GM10266 (cell line): ENCODE data around the gene NBEA.

Source experiments
- DNase-seq: peaks from one replicate; pipeline ENCODE4 v3.0.0; 2012; ENCODE audit errors: extremely low spot score
- CTCF ChIP-seq: IDR thresholded peaks from 2 replicates; pipeline ENCODE4 v1.5.1; 2012; ENCODE audit warnings: mild to moderate bottlenecking, low read depth; ENCODE audit not compliant: control insufficient read depth, insufficient read depth; ENCODE audit errors: missing control alignments

The NBEA gene

GRCh38 chr13:35518337-35518946 lies 576.4 kb downstream of the NBEA start:
- DNase-seq: no peak
- TF ChIP-seq CTCF: no peak

- TF ChIP-seq CTCF: no peak
- no peak for DNase-seq
Observed at GRCh38 chr13:35524171-35524570, 582.1 kb downstream of the NBEA start.

GRCh38 chr13:35526577-35526976 lies 584.5 kb downstream of the NBEA start:
- no peak for TF ChIP-seq CTCF
- DNase-seq: no peak

- TF ChIP-seq CTCF: no peak
Observed at GRCh38 chr13:35527451-35527850, 585.4 kb downstream of the NBEA start.

GRCh38 chr13:35530147-35530546 lies 588.1 kb downstream of the NBEA start:
- no peak for DNase-seq
- no peak for TF ChIP-seq CTCF

More at GRCh38 chr13:35527451-35527850, 585.4 kb downstream of the NBEA start:
- DNase-seq: no peak

GRCh38 chr13:35530581-35530980 lies 588.5 kb downstream of the NBEA start:
- DNase-seq: no peak
- TF ChIP-seq CTCF: no peak

GRCh38 chr13:35531526-35531925 lies 589.5 kb downstream of the NBEA start:
- TF ChIP-seq CTCF: no peak
- DNase-seq: no peak
